SW480 (cell line): ENCODE results near the gene HDHD3.

Experiments used
- DNase-seq: peaks from one replicate; pipeline ENCODE4 v3.0.0-alpha.2; 2016; ENCODE audit warnings: low spot score

HDHD3 gene

DNA sequence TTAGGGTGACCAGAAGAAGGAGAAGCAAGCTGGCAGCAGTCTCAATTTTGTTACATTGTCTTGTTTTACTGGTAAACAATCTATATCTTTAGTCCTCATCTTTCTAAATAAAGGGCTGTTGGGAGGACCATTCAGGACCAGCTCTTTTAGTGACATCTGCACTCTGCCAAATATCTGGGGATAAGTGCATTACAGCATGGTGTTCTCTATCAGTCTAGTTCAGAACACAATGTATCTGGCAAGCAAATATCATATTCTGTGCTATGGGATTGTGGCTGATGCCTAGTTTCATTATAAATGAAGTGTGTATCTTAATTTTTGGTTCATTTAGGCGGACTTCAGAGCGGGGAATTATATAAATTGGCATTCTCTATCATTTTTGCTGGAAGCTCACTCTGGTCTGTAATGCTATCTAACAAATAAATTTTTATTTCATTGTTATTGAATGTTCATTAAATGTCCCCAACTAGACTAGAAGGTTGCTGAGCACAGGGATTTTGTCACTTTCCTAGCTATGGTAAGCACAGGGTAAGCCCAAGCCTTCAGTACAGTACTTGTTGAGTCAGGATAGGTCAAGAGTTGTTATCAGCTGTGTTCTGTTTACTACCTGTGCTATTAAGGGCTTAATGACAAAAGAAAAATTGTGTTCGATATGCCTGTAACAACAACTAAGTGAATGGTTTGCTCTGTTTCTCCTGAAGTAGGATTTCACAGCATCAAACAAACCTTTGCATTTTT, 48.6 kb downstream of the HDHD3 start:
- DNase-seq: no peak

DNA sequence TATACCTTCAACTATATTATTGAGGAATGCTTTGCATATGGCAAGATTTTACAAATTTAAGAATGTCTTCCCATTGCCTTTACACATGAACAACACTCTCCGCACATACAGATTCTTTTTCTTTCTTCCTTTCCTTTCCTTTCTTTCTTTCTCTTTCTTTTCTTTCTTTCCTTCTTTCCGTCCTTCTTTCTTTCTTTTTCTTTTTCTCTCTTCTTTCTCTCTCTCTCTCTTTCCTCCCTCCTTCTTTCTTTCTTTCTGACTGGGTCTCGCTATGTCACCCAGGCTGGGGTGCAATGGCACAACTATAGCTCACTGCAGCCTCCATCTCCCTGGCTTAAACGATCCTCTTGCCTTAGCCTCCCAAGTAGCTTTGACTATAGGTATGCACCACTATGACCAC, 50.6 kb downstream of the HDHD3 start:
- no peak for DNase-seq
